Lower lobe of right lung (tissue), 2 donors: ENCODE results near the gene TENM4. TPM values are rescaled to one million over a fixed set of nuclear protein-coding genes. Genes with fewer than 3 reads are reported as not detected.

Source experiments
- ATAC-seq, 2 donors: fragments of 200-7000 bp; cut with Tn5 transposase; one replicate each; pipeline ENCODE4 v1.9.1; 2020 to 2022; ENCODE audit warnings: mild to moderate bottlenecking in 2 of 2, moderate library complexity in 2 of 2
- DNase-seq: peaks from one replicate; pipeline ENCODE4 v3.0.0-alpha.2; 2020
- H3K27ac ChIP-seq: fragments of 200-600 bp; one replicate; pipeline ENCODE4 v1.8.0; 2022
- H3K27me3 ChIP-seq: fragments of 200-600 bp; one replicate; pipeline ENCODE4 v1.8.0; 2022; ENCODE audit warnings: low read depth
- H3K36me3 ChIP-seq: fragments of 200-600 bp; one replicate; pipeline ENCODE4 v1.8.0; 2022; ENCODE audit warnings: mild to moderate bottlenecking
- H3K4me1 ChIP-seq: fragments of 200-600 bp; one replicate; pipeline ENCODE4 v1.8.0; 2022
- H3K4me3 ChIP-seq: fragments of 200-600 bp; one replicate; pipeline ENCODE4 v1.8.0; 2022; ENCODE audit warnings: mild to moderate bottlenecking
- H3K9me3 ChIP-seq: fragments of 200-600 bp; one replicate; pipeline ENCODE4 v1.8.0; 2022
- intact Hi-C: fragments of 100-400 bp; cut with DNase I; formaldehyde crosslinking; loops from one replicate; pipeline ENCODE4 v1.11.0; 2022
- total RNA-seq: library from RNA; stranded (reverse); fragmentation: NEBNext Ultra II Directional; extraction: Animal tissue kit (Norgen Biotek cat#: 25700); gene quantifications from one replicate; pipeline ENCODE4 v1.2.1, GENCODE V29; 2021
- TF ChIP-seq, protein P1 (sequence below): fragments of 200-600 bp; IDR thresholded peaks from one replicate; pipeline ENCODE4 v1.8.0; 2022; ENCODE audit warnings: antibody characterized with exemption, mild to moderate bottlenecking
- donor health status: DM: no; HTN: yes; CAD: no; lungs with severe emphysema.

TENM4 gene
- total RNA-seq, 1 donor from 2014 or later: 1.1 TPM

DNA sequence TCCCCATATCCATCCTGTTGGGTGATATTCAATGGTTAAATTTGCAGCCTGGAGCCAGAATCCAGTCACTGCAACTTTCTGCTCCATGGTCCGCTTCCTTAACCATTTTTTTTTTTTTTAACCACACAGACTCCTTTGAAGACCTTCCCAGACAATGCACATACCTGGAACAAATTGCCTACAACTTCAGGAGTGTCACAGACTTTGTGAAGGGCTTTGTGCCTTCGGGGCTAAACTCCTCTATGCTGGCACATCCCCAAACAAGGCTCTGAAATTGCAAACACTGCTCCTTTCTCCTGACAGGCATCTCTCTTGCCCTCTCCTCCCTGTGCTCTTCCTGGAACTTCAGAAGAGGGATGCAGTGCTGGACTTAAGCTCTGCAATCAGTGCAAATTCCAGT lies 40.6 kb downstream of the TENM4 start:
- Histone ChIP-seq H3K27ac (no peak overlapping the region), H3K27me3 (no peaks in the 10 kb centered on the region), H3K9me3 (no peaks in the 10 kb centered on the region), H3K4me3 (no peak overlapping the region), H3K36me3 (no peaks in the 10 kb centered on the region), H3K4me1 (no peaks in the 10 kb centered on the region)
- TF ChIP-seq, protein P1, sequence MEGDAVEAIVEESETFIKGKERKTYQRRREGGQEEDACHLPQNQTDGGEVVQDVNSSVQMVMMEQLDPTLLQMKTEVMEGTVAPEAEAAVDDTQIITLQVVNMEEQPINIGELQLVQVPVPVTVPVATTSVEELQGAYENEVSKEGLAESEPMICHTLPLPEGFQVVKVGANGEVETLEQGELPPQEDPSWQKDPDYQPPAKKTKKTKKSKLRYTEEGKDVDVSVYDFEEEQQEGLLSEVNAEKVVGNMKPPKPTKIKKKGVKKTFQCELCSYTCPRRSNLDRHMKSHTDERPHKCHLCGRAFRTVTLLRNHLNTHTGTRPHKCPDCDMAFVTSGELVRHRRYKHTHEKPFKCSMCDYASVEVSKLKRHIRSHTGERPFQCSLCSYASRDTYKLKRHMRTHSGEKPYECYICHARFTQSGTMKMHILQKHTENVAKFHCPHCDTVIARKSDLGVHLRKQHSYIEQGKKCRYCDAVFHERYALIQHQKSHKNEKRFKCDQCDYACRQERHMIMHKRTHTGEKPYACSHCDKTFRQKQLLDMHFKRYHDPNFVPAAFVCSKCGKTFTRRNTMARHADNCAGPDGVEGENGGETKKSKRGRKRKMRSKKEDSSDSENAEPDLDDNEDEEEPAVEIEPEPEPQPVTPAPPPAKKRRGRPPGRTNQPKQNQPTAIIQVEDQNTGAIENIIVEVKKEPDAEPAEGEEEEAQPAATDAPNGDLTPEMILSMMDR: no peak
- intact Hi-C loops: no loop called here
- DNase-seq: no peak
- no peak for ATAC-seq

DNA sequence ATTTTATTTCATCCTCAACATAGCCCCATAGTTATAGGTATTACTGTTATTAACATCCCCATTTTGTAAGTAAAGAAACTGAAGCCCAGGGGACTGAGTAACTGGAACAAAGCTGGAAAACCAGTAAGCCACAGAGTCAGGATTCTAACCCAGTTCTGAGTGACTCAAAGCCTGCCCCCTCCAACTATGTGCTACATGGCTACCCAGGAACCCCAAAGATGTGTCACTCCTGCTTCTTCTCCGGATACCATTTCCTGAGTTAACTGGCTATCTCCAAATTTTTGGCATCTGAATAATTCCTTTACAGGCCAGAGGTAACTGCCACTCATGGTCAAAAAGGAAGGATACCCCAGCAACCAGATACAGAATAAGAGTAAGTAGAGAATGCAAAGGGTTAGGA lies 43.6 kb downstream of the TENM4 start:
- intact Hi-C loops: no loop called here
- no peaks in the 10 kb centered on the region for H3K27me3 ChIP-seq
- DNase-seq: no peak
- no peak overlapping the region for H3K4me3 ChIP-seq
- no peak for ATAC-seq
- H3K4me1 ChIP-seq: no peaks in the 10 kb centered on the region
- H3K9me3 ChIP-seq: no peaks in the 10 kb centered on the region
- H3K36me3 ChIP-seq: no peaks in the 10 kb centered on the region
- TF ChIP-seq, protein P1: no peak
- H3K27ac ChIP-seq: no peak overlapping the region

DNA sequence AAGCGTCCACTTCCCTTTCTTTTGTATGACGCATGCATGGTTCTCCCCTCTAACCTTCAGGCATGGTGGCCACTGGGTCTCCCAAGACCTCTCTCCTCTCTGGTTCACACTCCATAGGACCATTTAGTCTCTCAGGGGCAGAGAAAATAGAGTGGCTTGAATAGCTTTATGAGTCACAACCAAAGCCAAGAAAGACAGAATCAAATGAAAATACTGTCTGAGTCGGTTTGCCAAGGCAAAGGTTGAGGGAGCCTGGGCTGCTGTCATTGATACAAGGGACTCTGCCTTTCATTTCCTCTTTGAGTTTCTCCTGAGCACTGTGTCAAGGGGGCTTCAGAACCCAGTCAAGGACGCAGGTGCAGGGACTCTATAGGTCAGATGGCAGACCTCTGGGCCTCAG lies 44.2 kb downstream of the TENM4 start:
- intact Hi-C loops: no loop called here
- no peak for ATAC-seq
- H3K27me3 ChIP-seq: no peaks in the 10 kb centered on the region
- H3K36me3 ChIP-seq: no peaks in the 10 kb centered on the region
- DNase-seq: no peak
- no peaks in the 10 kb centered on the region for H3K4me1 ChIP-seq
- H3K27ac ChIP-seq: no peak overlapping the region
- H3K4me3 ChIP-seq: no peak overlapping the region
- H3K9me3 ChIP-seq: no peaks in the 10 kb centered on the region
- TF ChIP-seq, protein P1: no peak

DNA sequence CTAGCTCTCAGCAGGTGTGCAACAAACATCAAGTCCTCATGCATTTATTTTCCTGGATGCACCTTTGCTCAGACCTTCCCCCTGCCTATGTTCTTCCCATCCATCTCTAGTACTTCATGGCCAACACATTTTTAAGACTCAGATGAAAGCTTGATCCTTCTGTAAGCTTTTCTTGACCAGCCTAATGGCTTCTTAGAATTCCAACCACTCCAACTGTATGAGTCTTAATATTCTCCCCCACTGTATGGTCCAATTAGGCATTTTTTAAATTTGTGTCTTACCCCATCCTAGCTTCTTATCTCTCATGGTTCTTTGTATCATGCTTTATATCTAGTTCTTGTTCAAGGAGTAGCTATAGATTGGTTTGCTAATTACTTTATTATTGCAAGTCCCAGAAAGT lies 44.8 kb downstream of the TENM4 start:
- intact Hi-C loops: no loop called here

DNA sequence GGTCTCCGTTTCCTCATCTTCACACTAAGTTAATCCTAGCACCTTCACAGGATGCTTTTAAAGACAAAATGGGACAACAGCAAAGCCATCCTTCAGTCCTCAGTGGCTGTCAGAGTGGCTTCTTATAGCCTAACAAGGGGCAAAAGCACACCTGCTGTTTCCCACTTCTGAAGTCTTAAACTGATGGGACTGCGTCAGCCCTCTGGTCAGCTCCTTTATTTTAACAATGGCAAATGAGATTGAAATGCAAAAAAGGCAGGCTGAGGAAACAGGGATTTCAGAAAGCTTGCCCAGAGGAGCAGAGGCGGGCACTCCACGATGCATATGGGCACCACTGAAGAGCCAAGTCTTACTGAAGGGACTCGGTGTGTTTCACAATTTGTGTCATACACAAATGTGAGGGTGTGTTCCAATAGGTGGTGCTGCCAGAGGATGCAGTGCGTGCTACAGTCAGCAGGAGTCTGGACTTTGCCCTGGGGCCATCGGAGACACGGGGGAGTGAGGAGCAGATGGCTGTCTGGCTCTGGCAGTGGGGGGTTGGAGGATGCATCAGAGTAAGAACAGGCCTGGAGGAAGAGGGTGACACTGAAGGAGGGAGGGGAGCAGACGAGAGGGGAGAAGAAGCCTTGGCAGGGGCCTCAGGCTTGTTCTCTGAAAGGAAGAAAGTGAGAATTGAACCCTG lies 47.3 kb downstream of the TENM4 start:
- H3K4me1 ChIP-seq: no peaks in the 10 kb centered on the region
- no peaks in the 10 kb centered on the region for H3K9me3 ChIP-seq
- H3K4me3 ChIP-seq: no peak overlapping the region
- DNase-seq: no peak
- TF ChIP-seq, protein P1: no peak
- intact Hi-C loops: no loop called here
- ATAC-seq: no peak
- no peak overlapping the region for H3K27ac ChIP-seq
- H3K27me3 ChIP-seq: no peaks in the 10 kb centered on the region
- H3K36me3 ChIP-seq: no peaks in the 10 kb centered on the region

More for the DNA sequence above, 44.8 kb downstream of the TENM4 start:
- Histone ChIP-seq H3K4me1 (no peaks in the 10 kb centered on the region), H3K27me3 (no peaks in the 10 kb centered on the region), H3K4me3 (no peak overlapping the region), H3K27ac (no peak overlapping the region), H3K9me3 (no peaks in the 10 kb centered on the region), H3K36me3 (no peaks in the 10 kb centered on the region)
- DNase-seq (no peak), ATAC-seq (no peak)
- TF ChIP-seq, protein P1: no peak
